GM18526 (cell line): Measurements from ENCODE around the gene IGF2R.

ENCODE experiments used
- POLR2A ChIP-seq: IDR thresholded peaks from 3 replicates; pipeline ENCODE4 v1.6.1; 2011; ENCODE audit not compliant: insufficient read length; ENCODE audit errors: extremely low read depth

Gene IGF2R

DNA sequence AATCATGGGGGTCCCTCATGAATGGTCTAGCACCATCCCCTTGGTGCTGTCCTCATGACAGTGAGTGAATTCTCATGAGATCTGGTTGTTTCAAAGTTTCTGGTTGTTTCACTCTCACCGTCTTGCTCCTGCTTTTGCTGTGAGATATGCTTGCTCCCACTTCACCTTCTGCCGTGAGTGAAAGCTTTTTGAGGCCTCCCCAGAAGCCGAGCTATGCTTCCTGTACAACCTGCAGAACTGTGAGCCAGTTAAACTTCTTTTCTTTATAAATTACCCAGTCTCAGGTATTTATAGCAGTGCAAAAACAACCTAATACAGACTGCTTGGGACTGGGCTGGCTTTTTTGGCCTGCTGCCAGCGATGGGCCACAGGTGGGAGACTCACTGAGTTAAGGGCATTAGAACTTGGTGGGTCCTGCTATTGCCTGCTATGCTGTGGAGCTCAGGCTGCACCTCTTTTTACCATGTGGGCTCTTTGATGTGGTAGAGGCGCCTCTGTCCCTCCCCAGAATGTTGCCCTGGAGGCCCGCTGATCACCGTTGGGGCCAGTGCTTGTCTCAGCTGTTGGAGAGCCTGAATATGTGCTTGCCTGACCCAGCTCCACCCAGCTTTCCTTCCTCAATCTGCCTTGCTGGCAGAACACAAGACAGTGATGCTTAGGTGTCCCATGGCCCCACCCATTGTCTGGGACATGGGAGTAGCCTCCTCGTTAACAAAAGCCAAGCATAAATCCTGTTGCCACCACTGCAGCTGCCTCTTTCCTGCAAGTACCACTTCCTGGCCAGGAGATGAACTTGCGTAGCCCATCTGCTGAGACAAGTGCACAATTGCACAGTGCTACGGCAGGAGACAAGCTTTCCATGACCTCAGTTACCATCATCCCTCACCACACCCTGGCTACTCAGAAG is 47.1 kb downstream of the IGF2R start:
- TF ChIP-seq POLR2A: no peak

DNA sequence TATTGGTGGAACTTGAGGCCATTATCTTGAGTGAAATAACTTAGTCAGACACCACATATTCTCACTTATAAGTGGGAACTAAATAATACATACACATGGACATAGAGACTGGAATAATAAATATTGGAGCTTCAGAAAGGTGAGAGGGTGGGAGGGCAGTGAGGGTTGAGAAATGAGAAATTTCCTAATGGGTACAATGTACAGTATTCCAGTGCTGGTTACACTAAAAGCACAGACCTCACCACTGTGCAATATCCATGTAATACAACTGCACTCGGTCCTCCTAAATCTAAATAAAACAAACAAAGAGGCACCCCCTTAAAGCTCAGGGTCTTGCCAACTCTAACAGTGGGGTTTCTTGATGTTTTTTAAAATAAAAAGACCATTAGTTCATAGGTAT is 53.2 kb downstream of the IGF2R start:
- TF ChIP-seq POLR2A: no peak

DNA sequence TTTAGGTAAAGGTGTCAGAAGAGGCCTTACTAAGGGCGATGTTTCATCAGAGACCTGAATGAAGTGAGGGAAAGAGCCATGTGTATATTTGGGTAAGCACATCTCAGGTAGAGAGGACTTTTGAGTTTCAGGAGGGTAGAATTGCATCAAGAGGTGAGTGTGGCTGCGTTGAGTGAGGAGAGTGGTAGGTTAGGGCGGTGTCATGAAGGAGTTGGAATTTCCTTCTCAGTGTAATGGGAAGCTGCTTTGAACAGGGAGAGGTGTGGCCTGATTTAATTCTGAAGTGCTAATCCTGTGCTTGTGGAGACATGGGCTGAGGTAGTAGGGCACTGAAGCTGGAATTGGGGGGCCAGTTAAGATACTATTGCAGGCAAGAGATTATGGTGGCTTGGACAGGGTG is 53.9 kb downstream of the IGF2R start:
- TF ChIP-seq POLR2A: no peak

GRCh38 chr6:160024152-160024551 is 55.3 kb downstream of the IGF2R start:
- no peak for TF ChIP-seq POLR2A

GRCh38 chr6:160027076-160027475 is 58.2 kb downstream of the IGF2R start:
- TF ChIP-seq POLR2A: no peak

DNA sequence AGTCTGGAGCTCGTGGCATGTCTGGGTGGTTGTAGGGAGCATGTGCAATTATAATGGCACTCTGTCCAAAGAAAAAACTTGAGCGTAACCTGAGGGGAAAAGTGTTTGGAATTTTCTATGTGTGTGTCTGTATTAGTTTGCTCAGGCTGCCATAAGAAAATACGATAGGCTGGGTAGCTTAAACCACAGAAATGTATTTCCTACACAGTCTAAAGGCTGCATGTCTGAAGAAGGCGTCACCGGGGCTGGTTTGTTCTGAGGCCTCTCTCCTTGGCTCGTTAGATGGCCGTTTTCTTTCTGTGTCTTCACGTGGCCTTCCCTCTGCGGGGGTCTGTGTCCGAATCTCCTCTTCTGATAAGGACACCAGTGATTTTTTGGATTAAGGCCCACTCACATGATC is 59.0 kb downstream of the IGF2R start:
- no peak for TF ChIP-seq POLR2A

- TF ChIP-seq POLR2A: no peak
Observed at GRCh38 chr6:160028487-160029275, 59.8 kb downstream of the IGF2R start.

- TF ChIP-seq POLR2A: no peak
Observed at GRCh38 chr6:160029525-160029924, 60.6 kb downstream of the IGF2R start.

DNA sequence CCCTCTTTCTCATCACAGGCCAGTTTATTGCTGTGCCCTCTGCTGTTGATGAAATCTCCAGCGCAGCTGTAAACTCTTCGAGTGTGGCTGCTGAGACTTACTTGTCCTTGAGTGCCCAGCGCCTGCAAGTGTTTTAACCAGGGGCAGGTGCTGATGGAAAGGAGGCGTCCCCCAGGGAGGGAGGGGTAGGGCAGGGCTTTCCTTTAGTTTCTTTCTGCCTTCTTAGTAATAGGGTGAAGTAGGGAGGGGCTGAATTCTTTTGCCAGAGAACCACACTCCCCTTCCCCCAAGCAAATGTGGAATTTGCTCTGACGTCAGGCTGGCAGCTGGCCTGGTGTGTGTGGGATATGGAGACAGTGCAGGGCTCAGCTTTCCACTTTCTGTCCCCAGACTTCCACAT is 61.2 kb downstream of the IGF2R start:
- TF ChIP-seq POLR2A: no peak

- TF ChIP-seq POLR2A: no peak
Observed at GRCh38 chr6:160031442-160031841, 62.6 kb downstream of the IGF2R start.

DNA sequence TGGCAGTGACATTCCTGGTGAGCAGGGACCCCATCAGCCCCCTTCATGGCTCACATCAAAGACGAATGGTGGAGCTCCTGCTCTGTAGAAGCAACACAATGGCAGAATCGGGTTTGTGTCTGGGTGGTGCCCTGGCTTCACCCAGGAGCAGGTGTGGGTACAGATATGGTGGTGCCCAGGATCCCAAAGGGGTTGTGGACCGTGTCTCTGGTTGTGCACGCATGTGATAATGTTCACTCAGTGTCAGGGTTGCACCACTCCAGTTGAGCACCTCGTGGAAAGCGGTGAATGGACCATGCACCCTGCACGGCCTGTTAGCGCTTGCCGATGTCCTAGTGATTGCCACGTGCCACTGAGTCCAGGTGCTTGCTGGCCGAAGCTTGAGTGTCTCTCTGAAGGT is 63.0 kb downstream of the IGF2R start:
- no peak for TF ChIP-seq POLR2A

GRCh38 chr6:160032538-160032937 is 63.7 kb downstream of the IGF2R start:
- no peak for TF ChIP-seq POLR2A

- TF ChIP-seq POLR2A: no peak
Observed at GRCh38 chr6:160034036-160034930, 65.4 kb downstream of the IGF2R start.

DNA sequence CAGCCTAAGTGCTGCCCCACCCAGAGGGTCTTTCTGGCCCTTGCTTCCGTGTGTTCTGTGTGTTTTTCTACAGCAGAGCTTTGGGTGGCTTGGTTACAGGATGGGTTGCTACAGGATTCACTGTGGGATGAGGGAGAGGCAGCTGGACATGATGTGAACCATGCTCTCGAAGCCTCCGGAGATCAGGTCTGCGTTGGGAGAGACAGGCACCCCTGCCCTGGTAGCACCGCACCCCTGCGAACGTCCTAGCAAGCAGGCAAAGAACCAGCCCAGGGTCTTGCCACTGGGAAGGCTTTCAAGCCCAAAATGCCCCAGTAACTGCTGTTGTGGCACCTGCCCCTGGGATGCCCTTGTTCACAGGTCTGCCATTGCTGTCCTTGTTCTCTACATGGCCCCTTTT is 66.4 kb downstream of the IGF2R start:
- TF ChIP-seq POLR2A: no peak

DNA sequence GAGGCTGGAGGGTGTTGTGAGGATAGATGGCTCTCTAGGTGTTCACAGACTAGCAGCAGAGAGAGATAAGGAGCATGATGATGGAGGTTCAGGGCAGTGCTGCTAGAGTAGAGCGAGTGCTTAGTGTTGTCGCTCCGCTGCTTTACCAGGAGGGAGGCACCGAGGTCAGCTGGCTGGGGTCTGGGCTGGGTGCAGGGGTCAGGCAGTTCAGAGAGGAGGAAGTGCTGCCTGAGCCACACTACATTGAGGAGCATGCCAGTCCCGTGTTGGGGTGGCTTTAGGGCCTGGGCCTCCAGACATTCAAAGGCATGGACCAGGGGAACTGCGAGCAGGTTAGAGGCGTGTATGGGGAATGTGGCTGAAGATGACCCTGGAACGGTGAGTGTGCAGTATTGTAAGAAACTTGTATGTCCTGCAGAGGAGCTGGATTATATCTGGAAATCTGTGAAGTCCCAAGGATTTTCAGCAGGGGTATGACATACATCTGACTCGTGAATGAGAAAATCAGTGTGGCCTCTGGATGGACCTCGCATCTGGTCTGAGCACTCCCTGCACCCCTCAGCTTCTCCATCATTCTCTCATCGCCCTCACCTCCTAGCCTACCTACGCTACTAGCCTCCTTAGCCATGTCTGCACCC is 66.9 kb downstream of the IGF2R start:
- no peak for TF ChIP-seq POLR2A
